HepG2 (cell line): ENCODE data around the gene MRPL28. TPM values are rescaled to one million over a fixed set of nuclear protein-coding genes. Genes with fewer than 3 reads are reported as not detected.

ENCODE experiments used
- BRCA1 ChIP-seq: sonication (generic); formaldehyde crosslinking; IDR thresholded peaks from 2 replicates; pipeline ENCODE4 v1.4.0; 2020; ENCODE audit warnings: missing genetic modification reagents
- IRF9 ChIP-seq: sonication (generic); formaldehyde crosslinking; IDR thresholded peaks from 2 replicates; pipeline ENCODE4 v1.8.0; 2022; ENCODE audit warnings: missing genetic modification reagents, mild to moderate bottlenecking, borderline replicate concordance
- KLF15 ChIP-seq: sonication (generic); formaldehyde crosslinking; IDR thresholded peaks from 2 replicates; pipeline ENCODE4 v1.8.1; 2023; ENCODE audit warnings: borderline replicate concordance, mild to moderate bottlenecking, inconsistent platforms, missing genetic modification reagents, mixed read lengths
- SMAD1 ChIP-seq: sonication (generic); formaldehyde crosslinking; IDR thresholded peaks from 2 replicates; pipeline ENCODE4 v1.4.0; 2020; ENCODE audit warnings: missing genetic modification reagents, low read depth, mild to moderate bottlenecking, borderline replicate concordance
- SNAPC4 ChIP-seq: sonication (generic); formaldehyde crosslinking; IDR thresholded peaks from 2 replicates; pipeline ENCODE4 v1.4.0; 2020; ENCODE audit warnings: mild to moderate bottlenecking, missing genetic modification reagents
- STAG1 ChIP-seq: sonication (generic); formaldehyde crosslinking; IDR thresholded peaks from 2 replicates; pipeline ENCODE4 v1.4.0; 2020; ENCODE audit warnings: missing genetic modification reagents
- TCF12 ChIP-seq, 2 experiments: fragments of 450-650 bp in 1 of 2; sonication (generic) in 1 of 2; formaldehyde crosslinking in 1 of 2; IDR thresholded peaks; 2 replicates each; pipeline versions ENCODE4 v1.6.1 to v1.8.0; 2017 to 2022; ENCODE audit warnings: antibody characterized with exemption in 1 of 2, mild to moderate bottlenecking in 1 of 2, missing genetic modification reagents in 1 of 2, moderate library complexity in 1 of 2
- ZBTB8A ChIP-seq: sonication (generic); formaldehyde crosslinking; IDR thresholded peaks from 2 replicates; pipeline ENCODE4 v1.4.0; 2020; ENCODE audit warnings: mild to moderate bottlenecking, low read depth, missing genetic modification reagents, borderline replicate concordance
- ZNF282 ChIP-seq: fragments of 450-650 bp; IDR thresholded peaks from 2 replicates; pipeline ENCODE4 v1.6.1; 2018; ENCODE audit not compliant: partially characterized antibody
- ZNF33A ChIP-seq: sonication (generic); formaldehyde crosslinking; IDR thresholded peaks from 2 replicates; pipeline ENCODE4 v1.5.1; 2020; ENCODE audit warnings: missing genetic modification reagents, mild to moderate bottlenecking, moderate library complexity, borderline replicate concordance
- ZNF343 ChIP-seq: sonication (generic); formaldehyde crosslinking; IDR thresholded peaks from 2 replicates; pipeline ENCODE4 v1.4.0; 2020; ENCODE audit warnings: mild to moderate bottlenecking, missing genetic modification reagents
- ZNF530 ChIP-seq: sonication (generic); formaldehyde crosslinking; IDR thresholded peaks from 2 replicates; pipeline ENCODE4 v1.5.0; 2020; ENCODE audit warnings: low read depth, mild to moderate bottlenecking, missing genetic modification reagents
- ZNF709 ChIP-seq: sonication (generic); formaldehyde crosslinking; IDR thresholded peaks from 2 replicates; pipeline ENCODE4 v1.5.0; 2020; ENCODE audit warnings: mild to moderate bottlenecking, missing genetic modification reagents
- ZSCAN25 ChIP-seq: sonication (generic); formaldehyde crosslinking; IDR thresholded peaks from 2 replicates; pipeline ENCODE4 v1.8.0; 2022; ENCODE audit warnings: mild to moderate bottlenecking, missing genetic modification reagents
- polyA plus RNA-seq, 8 experiments: library from polyadenylated mRNA; depleted of rRNA in 3 of 8; stranded (reverse) in 7 of 8; unstranded in 1 of 8; fragments of >200 nt; fragmentation: Illumina TruSeq in 4 of 8; extraction: Trizol in 4 of 8; gene quantifications; 2 replicates each; pipeline versions ENCODE4 v1.2.1 to v1.2.3, GENCODE V29; 2011 to 2016; ENCODE audit warnings: low read depth in 4 of 8, missing spikeins in 1 of 8, mixed read lengths in 1 of 8; ENCODE audit not compliant: insufficient read depth in 1 of 8
- total RNA-seq, 5 experiments: library from RNA; depleted of rRNA; stranded (reverse); fragments of >200 nt; fragmentation: Illumina TruSeq; extraction: Trizol; gene quantifications; 2 replicates each; pipeline ENCODE4 v1.2.3, GENCODE V29; 2016; ENCODE audit warnings: low read depth in 1 of 5
- TF ChIP-seq, protein P1 (sequence below): sonication (generic); formaldehyde crosslinking; IDR thresholded peaks from 2 replicates; pipeline ENCODE4 v1.5.1; 2020; ENCODE audit warnings: missing genetic modification reagents, mild to moderate bottlenecking, borderline replicate concordance
- TF ChIP-seq, protein P2 (sequence below): sonication (generic); formaldehyde crosslinking; IDR thresholded peaks from 2 replicates; pipeline ENCODE4 v1.8.1; 2023; ENCODE audit warnings: mild to moderate bottlenecking, missing genetic modification reagents
- TF ChIP-seq, protein P3 (sequence below): sonication (generic); formaldehyde crosslinking; IDR thresholded peaks from 2 replicates; pipeline ENCODE4 v1.5.1; 2020; ENCODE audit warnings: missing genetic modification reagents, mild to moderate bottlenecking, borderline replicate concordance

MRPL28 gene
- total and polyA plus RNA-seq, 2 of the 13 experiments (the other 11 are each of a cell fraction or from before 2014, with no cell fraction given): 114 to 135 TPM

DNA sequence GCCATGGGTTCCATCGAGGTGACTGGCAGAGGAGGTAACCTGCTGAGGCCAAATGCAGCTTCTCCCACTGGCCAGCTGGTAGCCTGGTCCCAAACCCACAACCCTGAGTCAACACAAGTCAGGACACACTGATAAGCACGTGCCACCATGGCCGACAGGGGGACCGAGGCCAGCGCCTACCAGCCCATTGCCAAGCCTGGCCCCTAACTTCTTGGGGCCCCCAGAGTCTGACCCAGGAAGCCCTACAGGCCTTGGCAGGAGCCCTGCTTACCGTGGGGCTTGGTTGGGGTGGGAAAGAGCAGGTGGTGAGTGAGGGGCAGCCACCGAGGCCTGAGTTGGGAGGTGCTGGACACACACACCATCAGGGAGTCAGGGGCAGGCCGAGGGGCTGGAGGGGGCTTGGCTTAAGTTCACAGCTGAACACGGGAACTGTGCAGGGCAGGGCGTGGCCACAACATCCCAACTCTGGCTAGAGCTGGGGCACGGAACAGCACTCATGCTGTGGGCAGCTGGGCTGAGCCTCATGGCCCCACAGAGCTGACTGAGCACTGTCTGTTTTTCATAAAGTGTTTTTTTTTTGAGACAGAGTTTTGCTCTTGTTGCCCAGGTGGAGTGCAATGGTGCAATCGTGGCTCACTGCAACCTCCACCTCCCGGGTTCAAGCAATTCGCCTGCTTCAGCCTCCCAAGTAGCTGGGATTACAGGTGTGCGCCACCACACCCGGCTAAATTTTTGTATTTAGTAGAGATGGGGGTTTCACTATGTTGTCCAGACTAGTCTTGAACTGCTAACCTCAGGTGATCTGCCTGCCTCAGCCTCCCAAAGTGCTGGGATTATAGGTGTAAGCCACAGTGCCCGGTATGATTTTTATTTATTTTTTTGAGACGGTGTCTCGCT, 5.5 kb downstream of the MRPL28 start (continued):
- TF ChIP-seq, protein P1, sequence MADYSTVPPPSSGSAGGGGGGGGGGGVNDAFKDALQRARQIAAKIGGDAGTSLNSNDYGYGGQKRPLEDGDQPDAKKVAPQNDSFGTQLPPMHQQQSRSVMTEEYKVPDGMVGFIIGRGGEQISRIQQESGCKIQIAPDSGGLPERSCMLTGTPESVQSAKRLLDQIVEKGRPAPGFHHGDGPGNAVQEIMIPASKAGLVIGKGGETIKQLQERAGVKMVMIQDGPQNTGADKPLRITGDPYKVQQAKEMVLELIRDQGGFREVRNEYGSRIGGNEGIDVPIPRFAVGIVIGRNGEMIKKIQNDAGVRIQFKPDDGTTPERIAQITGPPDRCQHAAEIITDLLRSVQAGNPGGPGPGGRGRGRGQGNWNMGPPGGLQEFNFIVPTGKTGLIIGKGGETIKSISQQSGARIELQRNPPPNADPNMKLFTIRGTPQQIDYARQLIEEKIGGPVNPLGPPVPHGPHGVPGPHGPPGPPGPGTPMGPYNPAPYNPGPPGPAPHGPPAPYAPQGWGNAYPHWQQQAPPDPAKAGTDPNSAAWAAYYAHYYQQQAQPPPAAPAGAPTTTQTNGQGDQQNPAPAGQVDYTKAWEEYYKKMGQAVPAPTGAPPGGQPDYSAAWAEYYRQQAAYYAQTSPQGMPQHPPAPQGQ (CRISPR knock-in tag): no peak
- TF ChIP-seq TCF12 (IDR thresholded peaks at IDR 0.05) (no peak), TCF12 (CRISPR knock-in tag; IDR thresholded peaks at IDR 0.05) (no peak), ZNF33A (no peak), ZNF282 (no peak), SNAPC4 (CRISPR knock-in tag) (no peak), ZBTB8A (CRISPR knock-in tag) (no peak), STAG1 (CRISPR knock-in tag) (no peak), ZNF530 (CRISPR knock-in tag) (no peak), BRCA1 (CRISPR knock-in tag) (no peak), KLF15 (CRISPR knock-in tag) (no peak), SMAD1 (CRISPR knock-in tag) (peak; percentile 35; the same call in 1 of the 2 replicates), ZNF343 (CRISPR knock-in tag) (no peak), IRF9 (CRISPR knock-in tag) (no peak), ZNF709 (CRISPR knock-in tag) (no peak), ZSCAN25 (no peak; the same call in 1 of the 2 replicates)
- TF ChIP-seq, protein P2, sequence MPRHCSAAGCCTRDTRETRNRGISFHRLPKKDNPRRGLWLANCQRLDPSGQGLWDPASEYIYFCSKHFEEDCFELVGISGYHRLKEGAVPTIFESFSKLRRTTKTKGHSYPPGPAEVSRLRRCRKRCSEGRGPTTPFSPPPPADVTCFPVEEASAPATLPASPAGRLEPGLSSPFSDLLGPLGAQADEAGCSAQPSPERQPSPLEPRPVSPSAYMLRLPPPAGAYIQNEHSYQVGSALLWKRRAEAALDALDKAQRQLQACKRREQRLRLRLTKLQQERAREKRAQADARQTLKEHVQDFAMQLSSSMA (CRISPR knock-in tag): no peak
- TF ChIP-seq, protein P3, sequence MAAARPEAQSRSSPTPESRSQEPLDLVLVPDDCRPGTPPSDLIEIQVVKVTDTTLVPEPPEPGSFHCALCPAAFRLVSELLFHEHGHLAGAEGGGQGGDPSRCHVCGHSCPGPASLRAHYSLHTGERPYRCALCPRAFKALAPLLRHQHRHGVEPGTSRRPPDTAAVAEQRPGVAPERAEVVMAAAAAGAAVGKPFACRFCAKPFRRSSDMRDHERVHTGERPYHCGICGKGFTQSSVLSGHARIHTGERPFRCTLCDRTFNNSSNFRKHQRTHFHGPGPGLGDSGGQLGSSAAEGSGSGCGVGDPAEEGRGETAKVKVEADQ (CRISPR knock-in tag): no peak
